Glutamatergic neuron (in vitro differentiated cells): Measurements from ENCODE around the gene TCEAL9. TPM values are rescaled to one million over a fixed set of nuclear protein-coding genes. Genes with fewer than 3 reads are reported as not detected.

Experiments used
- DNase-seq: peaks from one replicate; pipeline ENCODE4 v3.0.0; 2022
- H3K27ac Mint-ChIP-seq: one replicate; pipeline ENCODE4 v1.8.0; 2020; ENCODE audit warnings: mild to moderate bottlenecking, mixed read lengths, inconsistent platforms; ENCODE audit not compliant: unreplicated experiment
- H3K27me3 Mint-ChIP-seq: one replicate; pipeline ENCODE4 v1.8.0; 2020; ENCODE audit warnings: mild to moderate bottlenecking, moderate library complexity, mixed read lengths, inconsistent platforms; ENCODE audit not compliant: unreplicated experiment
- H3K36me3 Mint-ChIP-seq: one replicate; pipeline ENCODE4 v1.8.0; 2020; ENCODE audit warnings: mild to moderate bottlenecking, mixed read lengths, inconsistent platforms; ENCODE audit not compliant: unreplicated experiment
- H3K4me1 Mint-ChIP-seq: one replicate; pipeline ENCODE4 v1.8.0; 2020; ENCODE audit warnings: mild to moderate bottlenecking, low read depth, mixed read lengths, inconsistent platforms; ENCODE audit not compliant: unreplicated experiment
- H3K4me3 Mint-ChIP-seq: one replicate; pipeline ENCODE4 v1.8.0; 2020; ENCODE audit warnings: mild to moderate bottlenecking, mixed read lengths, inconsistent platforms; ENCODE audit not compliant: unreplicated experiment
- H3K9me3 Mint-ChIP-seq: one replicate; pipeline ENCODE4 v1.8.0; 2020; ENCODE audit warnings: mild to moderate bottlenecking, moderate library complexity, mixed read lengths, inconsistent platforms; ENCODE audit not compliant: unreplicated experiment
- CTCF ChIP-seq: fragments of 200-600 bp; sonication (generic); IDR thresholded peaks from one replicate; pipeline ENCODE4 v1.5.0; 2021; ENCODE audit not compliant: partially characterized antibody, unreplicated experiment
- total RNA-seq: library from RNA; stranded (reverse); fragmentation: NEBNext Ultra II Directional; extraction: Animal tissue kit (Norgen Biotek cat#: 25700); gene quantifications from one replicate; pipeline ENCODE4 v1.2.1, GENCODE V29; 2021; ENCODE audit not compliant: unreplicated experiment

Gene TCEAL9
- total RNA-seq, 1 donor from 2014 or later = 27.0 TPM

GRCh38 chrX:103369479-103369878 lies 13.2 kb downstream of the TCEAL9 start:
- TF ChIP-seq CTCF = no peak
- Mint-ChIP-seq H3K27me3 (no peaks in the 10 kb centered on the region), H3K36me3 (no peaks in the 10 kb centered on the region), H3K4me1 (no peaks in the 10 kb centered on the region), H3K9me3 (peaks cover 3% of the 10 kb centered on the region), H3K4me3 (no peak overlapping the region), H3K27ac (no peak overlapping the region)
- DNase-seq = no peak

DNA sequence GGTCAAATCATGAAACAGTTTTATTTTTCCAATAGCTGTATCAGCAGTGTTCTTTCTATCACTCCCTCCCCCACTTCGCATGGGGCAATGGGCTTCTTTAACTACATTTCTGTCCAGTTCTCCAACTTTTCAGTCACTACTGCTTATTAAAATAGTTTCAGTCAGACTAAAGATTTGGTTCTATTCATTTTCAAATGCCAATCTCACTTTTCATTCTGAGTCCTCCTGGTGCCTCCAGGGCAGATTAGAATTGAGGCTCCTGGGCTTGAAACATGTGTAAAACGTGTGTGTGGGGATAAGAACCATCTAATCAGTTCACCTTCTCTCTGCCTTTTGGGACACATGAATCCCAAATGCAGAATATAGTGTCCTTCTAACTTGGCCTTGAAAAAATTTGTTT lies 16.6 kb downstream of the TCEAL9 start:
- DNase-seq = no peak
- H3K9me3 Mint-ChIP-seq = peaks cover 1% of the 10 kb centered on the region
- H3K4me3 Mint-ChIP-seq = no peak overlapping the region
- H3K27me3 Mint-ChIP-seq = peaks cover 3% of the 10 kb centered on the region
- H3K4me1 Mint-ChIP-seq = no peaks in the 10 kb centered on the region
- no peaks in the 10 kb centered on the region for H3K36me3 Mint-ChIP-seq
- no peak overlapping the region for H3K27ac Mint-ChIP-seq
- no peak for TF ChIP-seq CTCF

DNA sequence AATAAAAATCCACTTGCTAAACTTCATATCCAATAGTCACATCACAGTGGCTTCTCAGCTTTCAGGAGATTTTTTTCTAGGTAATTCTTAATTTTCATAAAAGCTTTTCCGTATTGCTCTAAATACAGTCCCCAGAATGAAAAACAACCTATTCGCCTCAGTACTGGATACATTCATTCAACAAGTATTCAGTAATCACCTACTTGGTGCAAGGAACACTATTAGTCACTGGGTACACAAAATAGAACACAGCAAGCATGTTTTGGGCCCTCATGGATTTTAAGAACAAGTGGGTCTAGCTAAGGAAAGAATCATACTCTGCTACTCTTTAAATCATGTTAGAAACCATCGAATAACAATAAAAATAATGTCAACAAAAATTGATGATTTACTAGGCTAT lies 17.3 kb downstream of the TCEAL9 start:
- H3K36me3 Mint-ChIP-seq = no peaks in the 10 kb centered on the region
- no peaks in the 10 kb centered on the region for H3K4me1 Mint-ChIP-seq
- peaks cover 1% of the 10 kb centered on the region for H3K9me3 Mint-ChIP-seq
- no peak overlapping the region for H3K4me3 Mint-ChIP-seq
- peaks cover 3% of the 10 kb centered on the region for H3K27me3 Mint-ChIP-seq
- H3K27ac Mint-ChIP-seq = no peak overlapping the region
- TF ChIP-seq CTCF = no peak
- DNase-seq = no peak

GRCh38 chrX:103376118-103376978 lies 20.0 kb downstream of the TCEAL9 start, which contains the start of gene BEX3:
Gene BEX3, plus strand, starts transcription at chrX:103376538. Its CDS starts 984 bp downstream, at chrX:103377522.
- Mint-ChIP-seq H3K36me3 (no peaks in the 10 kb centered on the region), H3K4me3 (peak within 1 kb of the TSS; percentile 95), H3K27ac (peak within 1 kb of the TSS; percentile 96), H3K4me1 (no peaks in the 10 kb centered on the region), H3K27me3 (peaks cover 3% of the 10 kb centered on the region), H3K9me3 (peaks cover 1% of the 10 kb centered on the region)
- TF ChIP-seq CTCF = no peak
- DNase-seq = peak; percentile 76

DNA sequence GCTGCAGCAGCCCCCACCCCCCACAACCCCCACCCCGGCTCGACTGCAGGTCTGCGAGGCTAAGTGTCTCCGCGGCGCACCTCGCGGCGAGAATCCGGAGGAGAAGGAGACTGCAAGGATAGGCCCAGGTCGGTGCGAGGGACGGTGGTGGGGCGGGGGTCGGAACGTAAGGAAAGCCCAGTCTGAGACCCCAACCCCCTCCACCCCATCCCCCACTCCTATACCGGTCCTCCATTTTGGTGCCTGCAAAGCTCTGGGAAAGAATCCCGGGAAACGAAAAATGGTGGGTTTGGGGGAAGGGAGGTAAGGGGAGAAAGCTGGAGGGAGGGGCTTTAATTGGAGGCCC lies 20.6 kb downstream of the TCEAL9 start:
- Mint-ChIP-seq H3K36me3 (no peaks in the 10 kb centered on the region), H3K9me3 (peaks cover 1% of the 10 kb centered on the region), H3K27me3 (peaks cover 3% of the 10 kb centered on the region), H3K4me3 (peak overlapping the region; percentile 95), H3K4me1 (no peaks in the 10 kb centered on the region), H3K27ac (peak overlapping the region; percentile 95)
- TF ChIP-seq CTCF = no peak
- peak; percentile 39 for DNase-seq
